Measurements from ENCODE around the gene DST. TPM values are rescaled to one million over a fixed set of nuclear protein-coding genes. Genes with fewer than 3 reads are reported as not detected.

Gene DST
- polyA plus RNA-seq, 1 of the 3 experiments (the other 2 are of a cell fraction) = 64.3 TPM

- no peaks in the 10 kb centered on the region; the same call in 1 of the 2 replicates for H3K79me2 ChIP-seq (ENCODE audit: insufficient read depth)
- TF ChIP-seq JUND (IDR thresholded peaks at IDR 0.05) = 0 out of 2 replicates have a peak, but pooled peaks have one; percentile 8
- no peak for TF ChIP-seq EP300 (IDR thresholded peaks at IDR 0.05; ENCODE audit: borderline replicate concordance in 1 of 2, low read depth in 1 of 2, low read length in 1 of 2)
- H3K4me3 ChIP-seq (ENCODE audit: low read depth in 2 of 2, low read length in 1 of 2) = no peak overlapping the region
- peaks cover 26% of the 10 kb centered on the region for H3F3A ChIP-seq (replicated peaks; ENCODE audit: insufficient read depth)
- peak overlapping the region in 1 of 2 experiments; percentile 7; a peak in 1 of 4 replicates for H3K27ac ChIP-seq (ENCODE audit: low read depth in 2 of 2, low read length in 1 of 2)
- H3K9me2 ChIP-seq = no peaks in the 10 kb centered on the region
- no peak overlapping the region for H2AFZ ChIP-seq (ENCODE audit: low read depth)
- H3K4me2 ChIP-seq = no peak overlapping the region
- H4K20me1 ChIP-seq (ENCODE audit: insufficient read depth) = no peaks in the 10 kb centered on the region
- no peak overlapping the region for H3K9ac ChIP-seq
- ChIA-PET CTCF (interaction anchor here (1.3 kb wide), 1 partner anchor 55 kb away, joined by 3 read pairs; no protein-coding TSS in a partner anchor), POLR2A (no interaction called here)
- WGBS (ENCODE audit: low lambda C conversion rate) = 88% methylated on average over 2 of the region's 2 CpGs
- no peak for DNase-seq
- H3K4me1 ChIP-seq (ENCODE audit: control insufficient read depth in 1 of 2, insufficient read depth in 2 of 2, low read depth in 1 of 2, low read length in 1 of 2) = peaks cover 0 to 12% of the 10 kb centered on the region in 2 experiments; a peak in 2 of 4 replicates
- no peaks in the 10 kb centered on the region for H3K27me3 ChIP-seq (ENCODE audit: insufficient read depth)
- peaks cover 71 to 87% of the 10 kb centered on the region in 2 experiments for H3K36me3 ChIP-seq (replicated peaks in 1 of 2; ENCODE audit: control insufficient read depth in 1 of 2, insufficient read depth in 2 of 2, low read length in 1 of 2)
- no peaks in the 10 kb centered on the region for H3K9me3 ChIP-seq
These were observed 151.7 kb downstream of the DST start for GRCh38 chr6:56490993-56491392.

- CTCF ChIA-PET = interaction anchor here (0.7 to 2.8 kb wide), 3 partner anchors 20 to 103 kb away, joined by 3 to 11 read pairs (median 10); no protein-coding TSS in a partner anchor
- no peak overlapping the region for H3K4me2 ChIP-seq
- no peaks in the 10 kb centered on the region for H3K9me2 ChIP-seq
- H4K20me1 ChIP-seq (ENCODE audit: insufficient read depth) = no peaks in the 10 kb centered on the region
- H3K9me3 ChIP-seq = no peaks in the 10 kb centered on the region
- peaks cover 35% of the 10 kb centered on the region for H3F3A ChIP-seq (replicated peaks; ENCODE audit: insufficient read depth)
- TF ChIP-seq RCOR1 (IDR thresholded peaks at IDR 0.05; ENCODE audit: low read length) (no peak), SMC3 (IDR thresholded peaks at IDR 0.05; ENCODE audit: low read depth, low read length) (no peak), CTCF (IDR thresholded peaks at IDR 0.05) (no peak), ZBTB33 (IDR thresholded peaks at IDR 0.05; ENCODE audit: borderline replicate concordance, low read depth) (no peak), REST (IDR thresholded peaks at IDR 0.05; ENCODE audit: low read depth, low read length) (no peak), GABPA (IDR thresholded peaks at IDR 0.05; ENCODE audit: low read depth) (no peak), USF1 (IDR thresholded peaks at IDR 0.05; ENCODE audit: borderline replicate concordance, low read depth) (no peak), ELF1 (IDR thresholded peaks at IDR 0.05) (no peak), YY1 (IDR thresholded peaks at IDR 0.05; ENCODE audit: low read depth) (no peak)
- no peak overlapping the region for H2AFZ ChIP-seq (ENCODE audit: low read depth)
- no peaks in the 10 kb centered on the region for H3K27me3 ChIP-seq (ENCODE audit: insufficient read depth)
- peak overlapping the region in 1 of 2 experiments; percentile 92; a peak in 2 of 4 replicates for H3K27ac ChIP-seq (ENCODE audit: low read depth in 2 of 2, low read length in 1 of 2)
- peaks cover 75 to 87% of the 10 kb centered on the region in 2 experiments for H3K36me3 ChIP-seq (replicated peaks in 1 of 2; ENCODE audit: control insufficient read depth in 1 of 2, insufficient read depth in 2 of 2, low read length in 1 of 2)
- H3K4me1 ChIP-seq (ENCODE audit: control insufficient read depth in 1 of 2, insufficient read depth in 2 of 2, low read depth in 1 of 2, low read length in 1 of 2) = peaks cover 9 to 12% of the 10 kb centered on the region in 2 experiments
- H3K79me2 ChIP-seq (ENCODE audit: insufficient read depth) = no peaks in the 10 kb centered on the region; the same call in 1 of the 2 replicates
- POLR2A ChIA-PET = no interaction called here
- no peak overlapping the region for H3K4me3 ChIP-seq (ENCODE audit: low read depth in 2 of 2, low read length in 1 of 2)
- no peak overlapping the region for H3K9ac ChIP-seq
- DNase-seq = no peak
These were observed 153.1 kb downstream of the DST start for GRCh38 chr6:56489559-56489958.

Data from SK-N-SH (cell line).